Measurements from ENCODE around the gene ECM2. TPM values are rescaled to one million over a fixed set of nuclear protein-coding genes. Genes with fewer than 3 reads are reported as not detected.

The ECM2 gene
- total and polyA plus RNA-seq, 2 experiments from 2014 or later: 2.4 to 4.5 TPM

DNA sequence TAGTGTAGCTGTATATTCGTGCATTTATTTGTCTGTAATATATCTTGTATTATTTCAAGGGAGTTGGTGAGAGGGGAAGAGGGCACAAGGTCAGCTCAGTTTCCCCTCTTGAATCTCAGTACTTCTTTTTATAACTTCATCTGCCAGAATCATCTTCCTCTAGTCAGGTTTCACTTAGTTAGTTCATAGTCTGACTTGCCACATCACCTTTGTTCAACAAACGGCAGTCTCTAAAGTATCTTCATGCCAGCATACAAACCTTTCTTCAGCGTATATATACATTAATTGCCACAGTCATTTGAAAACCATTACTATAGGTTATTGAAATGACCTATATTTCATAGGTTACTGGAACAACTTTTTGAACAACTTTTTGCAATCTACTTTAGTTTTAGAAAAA, 1.6 kb downstream of the ECM2 start:
- DNase-seq: no peak
- Histone ChIP-seq H3K27ac (no peak overlapping the region), H3K9ac (peak overlapping the region; percentile 77; the same call in 1 of the 2 replicates), H3K27me3 (replicated peaks; ENCODE audit: insufficient read depth) (no peaks in the 10 kb centered on the region), H3K4me1 (ENCODE audit: insufficient read depth) (peaks cover 9% of the 10 kb centered on the region), H3K9me2 (ENCODE audit: insufficient read depth) (no peaks in the 10 kb centered on the region), H3K36me3 (ENCODE audit: low read depth) (no peaks in the 10 kb centered on the region), H3K9me3 (ENCODE audit: low read depth) (peaks cover 4% of the 10 kb centered on the region), H4K20me1 (ENCODE audit: insufficient read depth) (no peaks in the 10 kb centered on the region), H3K4me2 (ENCODE audit: unreplicated experiment) (no peak overlapping the region), H2AFZ (peak overlapping the region; percentile 62), H3F3A (ENCODE audit: insufficient read depth) (peaks cover 4% of the 10 kb centered on the region; the same call in 1 of the 2 replicates), H3K79me2 (ENCODE audit: insufficient read depth) (no peaks in the 10 kb centered on the region), H3K4me3 (peak overlapping the region; percentile 68; the same call in 1 of the 2 replicates)
- in situ Hi-C loops (cut with MboI): no loop called here
- TF ChIP-seq EZH2 (IDR thresholded peaks at IDR 0.05; ENCODE audit: insufficient read depth, poor library complexity, severe bottlenecking) (no peak), EZH2phosphoT487 (IDR thresholded peaks at IDR 0.05; ENCODE audit: insufficient read depth, low read depth) (no peak)
- WGBS, 2 experiments (ENCODE audit: low coverage in 1 of 2, low lambda C conversion rate in 2 of 2, missing lambda C conversion rate in 2 of 2): 86 to 90% methylated on average over 3 of the region's 3 CpGs

DNA sequence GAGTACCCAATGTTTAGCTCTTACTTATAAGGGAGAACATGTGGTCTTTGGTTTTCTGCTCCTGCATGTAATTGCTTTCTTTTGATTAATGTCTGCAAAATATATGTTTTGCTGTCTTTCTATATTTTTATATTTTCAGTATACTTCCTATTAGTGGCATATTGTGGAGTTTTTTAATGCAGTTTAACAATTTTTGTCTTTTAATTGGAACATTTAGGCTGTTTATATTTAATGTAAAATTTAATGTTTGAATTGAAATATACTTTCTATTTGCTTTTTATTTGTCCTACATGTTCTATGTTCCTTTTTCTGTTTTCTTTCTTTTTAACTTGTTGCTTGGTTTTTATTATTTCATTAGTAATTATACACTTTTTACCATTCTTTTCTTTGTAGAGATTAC, 4.9 kb downstream of the ECM2 start:
- Histone ChIP-seq H3K4me2 (ENCODE audit: unreplicated experiment) (no peak overlapping the region), H3K9ac (no peak overlapping the region), H2AFZ (no peak overlapping the region), H3K79me2 (ENCODE audit: insufficient read depth) (no peaks in the 10 kb centered on the region), H3K9me3 (ENCODE audit: low read depth) (peaks cover 4% of the 10 kb centered on the region), H3K4me1 (ENCODE audit: insufficient read depth) (peaks cover 9% of the 10 kb centered on the region), H3F3A (ENCODE audit: insufficient read depth) (no peaks in the 10 kb centered on the region), H3K9me2 (ENCODE audit: insufficient read depth) (no peaks in the 10 kb centered on the region), H3K27ac (no peak overlapping the region), H4K20me1 (ENCODE audit: insufficient read depth) (no peaks in the 10 kb centered on the region), H3K27me3 (replicated peaks; ENCODE audit: insufficient read depth) (no peaks in the 10 kb centered on the region), H3K36me3 (ENCODE audit: low read depth) (no peaks in the 10 kb centered on the region), H3K4me3 (no peak overlapping the region)
- no peak for DNase-seq
- TF ChIP-seq EZH2phosphoT487 (IDR thresholded peaks at IDR 0.05; ENCODE audit: insufficient read depth, low read depth): no peak
- TF ChIP-seq EZH2 (IDR thresholded peaks at IDR 0.05; ENCODE audit: insufficient read depth, poor library complexity, severe bottlenecking): no peak
- in situ Hi-C loops (cut with MboI): no loop called here

DNA sequence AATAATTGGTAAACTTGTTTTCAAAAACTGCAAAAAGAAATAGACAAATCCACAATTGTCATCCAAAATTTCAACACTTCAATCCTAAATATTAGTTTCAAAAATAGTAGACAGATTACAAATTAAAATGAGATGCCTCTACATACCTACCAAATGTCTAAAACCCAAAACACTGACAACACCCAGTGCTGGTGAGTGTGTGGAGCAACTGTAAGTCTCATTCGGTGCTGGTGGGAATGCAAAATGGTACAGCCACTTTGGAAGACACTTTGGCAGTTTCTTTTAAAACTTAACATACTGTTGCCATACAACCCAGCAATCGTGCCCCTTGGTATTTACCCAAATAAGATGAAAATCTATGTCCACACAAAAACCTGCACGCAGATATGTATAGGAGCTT, 6.7 kb downstream of the ECM2 start:
- no peaks in the 10 kb centered on the region for H3K36me3 ChIP-seq (ENCODE audit: low read depth)
- peaks cover 4% of the 10 kb centered on the region for H3K9me3 ChIP-seq (ENCODE audit: low read depth)
- in situ Hi-C loops (cut with MboI): no loop called here
- no peaks in the 10 kb centered on the region for H3K9me2 ChIP-seq (ENCODE audit: insufficient read depth)
- H3K79me2 ChIP-seq (ENCODE audit: insufficient read depth): no peaks in the 10 kb centered on the region
- TF ChIP-seq EZH2phosphoT487 (IDR thresholded peaks at IDR 0.05; ENCODE audit: insufficient read depth, low read depth) (no peak), EZH2 (IDR thresholded peaks at IDR 0.05; ENCODE audit: insufficient read depth, poor library complexity, severe bottlenecking) (no peak)
- WGBS, 2 experiments (ENCODE audit: low coverage in 1 of 2, low lambda C conversion rate in 2 of 2, missing lambda C conversion rate in 2 of 2): 92 to 93% methylated on average over 3 of the region's 3 CpGs
- no peak overlapping the region for H3K4me3 ChIP-seq
- no peak for DNase-seq
- H3K4me2 ChIP-seq (ENCODE audit: unreplicated experiment): no peak overlapping the region
- no peaks in the 10 kb centered on the region for H3K27me3 ChIP-seq (replicated peaks; ENCODE audit: insufficient read depth)
- no peaks in the 10 kb centered on the region for H3F3A ChIP-seq (ENCODE audit: insufficient read depth)
- no peak overlapping the region for H3K27ac ChIP-seq
- no peak overlapping the region for H2AFZ ChIP-seq
- no peak overlapping the region for H3K9ac ChIP-seq
- H4K20me1 ChIP-seq (ENCODE audit: insufficient read depth): no peaks in the 10 kb centered on the region
- no peaks in the 10 kb centered on the region for H3K4me1 ChIP-seq (ENCODE audit: insufficient read depth)

DNA sequence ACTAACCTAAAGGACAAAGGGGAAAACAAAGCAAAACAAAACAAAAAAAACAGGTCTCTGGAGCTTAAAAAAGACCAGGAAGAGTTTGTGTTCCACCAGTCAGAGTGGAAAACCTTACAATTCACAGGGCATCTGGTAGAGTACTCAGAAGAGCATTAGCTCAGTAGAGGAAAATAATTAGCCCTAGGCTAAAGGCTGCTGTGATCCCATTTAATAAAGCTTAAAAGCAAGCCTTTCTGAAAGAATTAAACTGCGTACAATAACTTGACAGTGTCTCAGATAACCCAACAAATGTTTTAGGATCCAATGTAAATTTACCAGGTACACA, 7.3 kb downstream of the ECM2 start:
- Histone ChIP-seq H4K20me1 (ENCODE audit: insufficient read depth) (no peaks in the 10 kb centered on the region), H3K9me2 (ENCODE audit: insufficient read depth) (no peaks in the 10 kb centered on the region)
- in situ Hi-C loops (cut with MboI): no loop called here

More for the DNA sequence above, 7.3 kb downstream of the ECM2 start:
- H3F3A ChIP-seq (ENCODE audit: insufficient read depth): no peaks in the 10 kb centered on the region
- WGBS, 2 experiments (ENCODE audit: low coverage in 1 of 2, low lambda C conversion rate in 2 of 2, missing lambda C conversion rate in 2 of 2): 95 to 97% methylated on average over 1 of the region's 1 CpG
- H2AFZ ChIP-seq: no peak overlapping the region
- no peak overlapping the region for H3K9ac ChIP-seq
- no peaks in the 10 kb centered on the region for H3K36me3 ChIP-seq (ENCODE audit: low read depth)
- H3K27ac ChIP-seq: no peak overlapping the region
- H3K4me3 ChIP-seq: no peak overlapping the region
- H3K9me3 ChIP-seq (ENCODE audit: low read depth): peaks cover 4% of the 10 kb centered on the region
- H3K27me3 ChIP-seq (replicated peaks; ENCODE audit: insufficient read depth): no peaks in the 10 kb centered on the region
- no peak for TF ChIP-seq EZH2 (IDR thresholded peaks at IDR 0.05; ENCODE audit: insufficient read depth, poor library complexity, severe bottlenecking)
- TF ChIP-seq EZH2phosphoT487 (IDR thresholded peaks at IDR 0.05; ENCODE audit: insufficient read depth, low read depth): no peak
- H3K4me1 ChIP-seq (ENCODE audit: insufficient read depth): no peaks in the 10 kb centered on the region
- H3K79me2 ChIP-seq (ENCODE audit: insufficient read depth): no peaks in the 10 kb centered on the region
- no peak overlapping the region for H3K4me2 ChIP-seq (ENCODE audit: unreplicated experiment)
- DNase-seq: no peak

Measured in GM23248 (cell line).